Measurements from ENCODE around the gene SPPL2C. TPM values are rescaled to one million over a fixed set of nuclear protein-coding genes. Genes with fewer than 3 reads are reported as not detected.
"Not testable (repeated sequence)": the region's sequence is repeated elsewhere in the genome, so short reads cannot be mapped to it uniquely, and the experiment has no call there.

SPPL2C gene
- polyA plus RNA-seq, 3 donors from 2014 or later, result not detected

GRCh38 chr17:45862127-45862526, 17.4 kb downstream of the SPPL2C start:
- H3K27me3 Mint-ChIP-seq (ENCODE audit: low read depth in 3 of 3), result peaks cover 2 to 15% (median 7%) of the 10 kb centered on the region in 3 donors

DNA sequence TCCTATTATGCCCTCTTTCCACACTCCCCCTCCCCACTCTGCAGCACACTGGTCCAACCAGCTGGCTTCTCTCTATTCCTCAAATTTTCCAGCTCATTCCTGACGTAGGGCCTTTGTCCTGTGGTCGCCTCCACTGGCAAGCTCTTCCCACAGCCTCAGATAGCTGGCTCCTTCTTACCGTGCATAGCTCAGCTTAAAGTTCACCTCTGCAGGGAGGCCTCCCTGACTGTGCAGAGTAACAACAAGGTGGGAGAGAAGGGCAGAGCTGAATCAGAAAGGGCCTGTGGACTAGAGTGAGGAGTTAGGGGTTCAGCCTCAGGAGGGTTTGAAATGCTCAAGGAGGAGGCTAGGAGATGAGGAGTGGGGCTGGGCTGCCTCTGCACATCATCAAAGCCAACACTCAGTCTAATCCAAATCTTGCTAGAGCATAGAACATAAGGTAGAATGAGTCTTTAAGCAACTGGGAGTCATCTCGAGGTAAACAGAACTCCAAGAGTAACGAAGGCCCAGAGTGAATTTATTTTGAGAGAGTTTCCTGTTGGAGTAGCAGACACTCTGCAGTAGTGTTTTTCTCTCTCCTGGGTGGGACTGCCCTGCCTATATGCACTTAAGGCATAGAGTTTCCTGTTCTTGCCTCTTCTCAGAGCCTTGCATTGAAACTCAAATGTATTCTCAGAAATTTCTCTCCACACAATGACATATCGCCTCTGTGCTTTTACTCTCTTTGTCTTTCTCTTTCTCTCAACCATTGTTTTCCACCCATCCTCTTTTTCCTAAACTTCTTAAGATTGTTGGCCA, 19.4 kb downstream of the SPPL2C start:
- no peak overlapping the region for H3K27ac Mint-ChIP-seq
- peaks cover 0 to 12% (median 7%) of the 10 kb centered on the region in 3 donors for H3K27me3 Mint-ChIP-seq (ENCODE audit: low read depth in 3 of 3)
- no peak for DNase-seq
- no peaks in the 10 kb centered on the region for H3K36me3 Mint-ChIP-seq
- no peak overlapping the region for H3K4me3 Mint-ChIP-seq
- no peaks in the 10 kb centered on the region for H3K9me3 Mint-ChIP-seq
- no peaks in the 10 kb centered on the region for H3K4me1 Mint-ChIP-seq

More at GRCh38 chr17:45862127-45862526, 17.4 kb downstream of the SPPL2C start:
- not testable (repeated sequence) for DNase-seq, H3K36me3 Mint-ChIP-seq, H3K4me3 Mint-ChIP-seq, H3K4me1 Mint-ChIP-seq, H3K27ac Mint-ChIP-seq, H3K9me3 Mint-ChIP-seq

DNA sequence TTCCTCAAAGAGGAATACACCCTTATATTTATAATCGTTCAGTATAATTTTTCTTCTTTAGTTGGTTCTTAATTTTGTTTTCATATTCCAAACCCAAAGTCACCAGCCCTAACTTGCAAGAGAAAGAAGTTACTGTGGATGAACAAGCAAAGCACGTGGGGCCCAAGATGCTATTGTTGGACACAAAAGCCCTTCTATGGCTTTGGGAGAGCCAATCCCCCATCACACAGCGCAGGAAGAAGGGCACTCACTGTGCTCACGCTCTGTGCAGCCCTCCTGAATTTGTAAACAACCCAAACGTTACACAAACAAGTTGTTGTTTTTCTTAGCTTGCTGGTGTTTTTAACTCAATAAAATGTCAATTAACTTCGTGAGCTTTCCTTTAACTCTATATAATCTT, 22.5 kb downstream of the SPPL2C start:
- DNase-seq, result no peak
- H3K27ac Mint-ChIP-seq, result no peak overlapping the region
- H3K4me1 Mint-ChIP-seq, result no peaks in the 10 kb centered on the region
- no peaks in the 10 kb centered on the region for H3K36me3 Mint-ChIP-seq
- peaks cover 0 to 14% (median 4%) of the 10 kb centered on the region in 3 donors for H3K27me3 Mint-ChIP-seq (ENCODE audit: low read depth in 3 of 3)
- H3K9me3 Mint-ChIP-seq, result no peaks in the 10 kb centered on the region
- H3K4me3 Mint-ChIP-seq, result no peak overlapping the region

- no peak overlapping the region for H3K4me3 Mint-ChIP-seq
- no peaks in the 10 kb centered on the region for H3K4me1 Mint-ChIP-seq
- no peaks in the 10 kb centered on the region for H3K36me3 Mint-ChIP-seq
- peaks cover 1 to 12% (median 3%) of the 10 kb centered on the region in 3 donors for H3K27me3 Mint-ChIP-seq (ENCODE audit: low read depth in 3 of 3)
- DNase-seq, result no peak
- H3K9me3 Mint-ChIP-seq, result no peaks in the 10 kb centered on the region
- H3K27ac Mint-ChIP-seq, result no peak overlapping the region
Observed at GRCh38 chr17:45867702-45868101, 23.0 kb downstream of the SPPL2C start.

- H3K4me3 Mint-ChIP-seq, result no peak overlapping the region
- no peaks in the 10 kb centered on the region for H3K4me1 Mint-ChIP-seq
- peaks cover 1 to 6% (median 3%) of the 10 kb centered on the region in 3 donors for H3K27me3 Mint-ChIP-seq (ENCODE audit: low read depth in 3 of 3)
- no peak for DNase-seq
- H3K27ac Mint-ChIP-seq, result no peak overlapping the region
- no peaks in the 10 kb centered on the region for H3K9me3 Mint-ChIP-seq
- H3K36me3 Mint-ChIP-seq, result no peaks in the 10 kb centered on the region
Observed at GRCh38 chr17:45868276-45868675, 23.6 kb downstream of the SPPL2C start.

DNA sequence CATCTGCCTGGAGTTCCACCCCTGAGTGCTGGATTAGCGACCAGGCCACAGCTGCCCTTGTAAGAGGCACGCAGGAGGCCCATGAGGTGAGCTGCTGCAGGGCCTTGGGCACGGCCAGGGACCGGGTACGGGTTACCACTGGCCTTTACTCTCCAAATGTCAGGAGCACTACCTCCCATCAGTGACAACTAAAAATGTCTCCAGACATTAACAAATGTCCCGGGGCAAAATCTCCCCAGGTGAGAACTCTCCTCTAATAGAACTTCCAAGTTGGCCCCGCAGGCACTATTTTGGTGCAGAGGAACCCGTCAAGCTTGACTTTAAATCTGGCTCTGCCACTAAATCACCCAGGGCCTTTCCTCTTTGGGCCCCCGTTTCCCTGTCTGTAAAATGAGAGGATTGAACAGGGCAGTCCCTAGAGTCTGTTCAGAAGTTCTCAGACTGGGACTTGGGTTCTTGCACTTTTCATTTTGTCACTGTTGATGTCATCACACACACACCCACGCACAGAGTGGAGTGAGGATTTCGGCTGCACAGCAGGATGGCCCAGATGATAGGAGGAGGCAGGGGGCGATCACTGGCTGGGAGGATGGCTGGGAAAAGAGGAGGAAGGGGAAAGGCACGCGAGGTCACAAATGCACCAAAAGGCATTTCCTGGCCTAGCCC, 25.1 kb downstream of the SPPL2C start:
- Mint-ChIP-seq H3K27me3 (ENCODE audit: low read depth in 3 of 3) (peaks cover 0 to 6% (median 1%) of the 10 kb centered on the region in 3 donors), H3K9me3 (no peaks in the 10 kb centered on the region), H3K36me3 (no peaks in the 10 kb centered on the region), H3K4me3 (no peak overlapping the region), H3K27ac (no peak overlapping the region), H3K4me1 (no peaks in the 10 kb centered on the region)
- DNase-seq, result no peak

DNA sequence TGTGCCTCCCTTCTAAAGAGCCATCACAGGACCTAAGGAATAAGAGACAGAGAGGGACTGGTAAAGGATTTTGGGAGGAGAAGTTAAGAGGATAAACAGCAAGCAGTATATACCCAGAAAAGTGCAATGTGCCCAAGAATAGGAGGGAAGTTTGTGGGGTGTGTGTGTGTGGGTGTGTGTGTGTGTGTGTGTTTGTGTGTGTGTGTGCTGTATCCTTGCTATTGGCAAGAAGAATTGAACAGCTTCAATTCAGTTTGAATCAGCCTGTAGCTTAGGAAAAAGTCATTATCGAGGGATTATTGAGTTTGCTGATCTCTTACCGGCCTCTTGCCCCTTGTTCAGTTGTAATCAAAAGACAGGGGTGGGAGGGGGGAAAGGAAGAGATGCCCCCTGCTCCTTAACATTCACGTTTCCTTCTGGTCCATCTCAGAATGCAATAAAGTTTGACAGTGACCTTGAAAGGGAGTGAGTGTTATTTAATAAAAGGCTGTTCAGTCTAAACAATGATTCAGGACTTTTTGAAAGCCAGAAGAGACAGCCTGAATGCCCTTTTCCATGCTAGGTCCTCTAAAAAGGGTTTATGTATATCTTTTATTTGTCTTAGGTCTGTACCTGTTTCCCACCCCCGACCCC, 25.8 kb downstream of the SPPL2C start:
- no peak overlapping the region for H3K27ac Mint-ChIP-seq
- DNase-seq, result no peak
- H3K27me3 Mint-ChIP-seq (ENCODE audit: low read depth in 3 of 3), result peaks cover 0 to 6% (median 1%) of the 10 kb centered on the region in 3 donors
- H3K9me3 Mint-ChIP-seq, result no peaks in the 10 kb centered on the region
- no peaks in the 10 kb centered on the region for H3K4me1 Mint-ChIP-seq
- H3K36me3 Mint-ChIP-seq, result no peaks in the 10 kb centered on the region
- no peak overlapping the region for H3K4me3 Mint-ChIP-seq

DNA sequence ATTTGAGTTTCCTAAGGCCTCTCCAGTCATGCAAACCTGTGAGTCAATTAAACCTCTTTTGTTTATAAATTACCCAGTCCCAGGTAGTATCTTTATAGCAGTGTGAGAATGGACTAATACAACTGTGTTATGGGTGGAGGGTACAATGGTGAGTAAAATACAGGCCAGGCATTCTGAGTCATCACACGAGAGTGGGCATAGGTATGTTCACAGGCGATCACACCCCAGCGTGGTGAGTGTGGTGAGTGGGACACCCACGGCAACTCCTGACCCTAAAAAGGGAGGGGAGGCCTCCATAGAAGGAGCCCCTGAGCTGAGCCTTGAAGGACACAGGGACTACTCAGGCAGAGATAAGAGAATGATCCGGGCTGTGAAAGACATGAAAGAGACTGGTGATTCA, 27.0 kb downstream of the SPPL2C start:
- H3K4me3 Mint-ChIP-seq, result no peak overlapping the region
- H3K27ac Mint-ChIP-seq, result no peak overlapping the region
- H3K27me3 Mint-ChIP-seq (ENCODE audit: low read depth in 3 of 3), result peaks cover 0 to 9% (median 1%) of the 10 kb centered on the region in 3 donors
- H3K4me1 Mint-ChIP-seq, result no peaks in the 10 kb centered on the region
- H3K36me3 Mint-ChIP-seq, result no peaks in the 10 kb centered on the region
- DNase-seq, result no peak
- no peaks in the 10 kb centered on the region for H3K9me3 Mint-ChIP-seq

DNA sequence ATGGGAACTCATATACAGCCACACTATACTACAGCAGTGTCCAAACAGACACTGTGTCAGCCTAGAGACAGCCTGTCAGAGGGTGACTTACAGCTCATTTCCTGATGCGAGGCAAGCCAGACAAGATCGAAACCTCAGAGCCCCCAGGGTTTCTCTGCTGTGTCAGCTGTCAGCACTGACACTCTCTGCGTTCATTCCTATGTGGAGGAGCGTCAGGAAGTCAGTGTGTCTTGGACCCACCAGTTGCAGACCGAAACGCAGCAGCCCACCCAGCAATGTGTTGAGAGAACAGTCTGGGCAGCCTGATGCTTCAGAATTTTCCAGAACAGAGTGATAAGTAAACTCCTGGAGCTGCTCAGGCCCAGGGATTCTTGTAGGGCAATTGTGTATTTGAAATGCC, 29.0 kb downstream of the SPPL2C start:
- Mint-ChIP-seq H3K27ac (no peak overlapping the region), H3K9me3 (peaks cover 0 to 1% (median 0%) of the 10 kb centered on the region in 6 donors), H3K27me3 (ENCODE audit: low read depth in 3 of 3) (peaks cover 0 to 9% (median 1%) of the 10 kb centered on the region in 3 donors), H3K4me1 (no peaks in the 10 kb centered on the region), H3K4me3 (no peak overlapping the region), H3K36me3 (no peaks in the 10 kb centered on the region)
- DNase-seq, result no peak

- Mint-ChIP-seq H3K27ac (no peak overlapping the region), H3K27me3 (ENCODE audit: low read depth in 3 of 3) (peaks cover 0 to 9% (median 1%) of the 10 kb centered on the region in 3 donors), H3K4me3 (no peak overlapping the region), H3K9me3 (peaks cover 0 to 1% (median 0%) of the 10 kb centered on the region in 6 donors), H3K36me3 (no peaks in the 10 kb centered on the region), H3K4me1 (no peaks in the 10 kb centered on the region)
- no peak for DNase-seq
Observed at GRCh38 chr17:45874151-45874550, 29.5 kb downstream of the SPPL2C start.

GRCh38 chr17:45876539-45876938, 31.9 kb downstream of the SPPL2C start:
- DNase-seq, result no peak
- Mint-ChIP-seq H3K9me3 (peaks cover 0 to 1% (median 0%) of the 10 kb centered on the region in 6 donors), H3K27ac (no peak overlapping the region), H3K36me3 (no peaks in the 10 kb centered on the region), H3K4me3 (no peak overlapping the region), H3K4me1 (no peaks in the 10 kb centered on the region), H3K27me3 (ENCODE audit: low read depth in 3 of 3) (peaks cover 0 to 7% (median 1%) of the 10 kb centered on the region in 3 donors)

GRCh38 chr17:45877467-45877866, 32.8 kb downstream of the SPPL2C start:
- Mint-ChIP-seq H3K9me3 (peaks cover 0 to 1% (median 0%) of the 10 kb centered on the region in 6 donors), H3K27ac (no peak overlapping the region), H3K27me3 (ENCODE audit: low read depth in 3 of 3) (peaks cover 0 to 8% (median 0%) of the 10 kb centered on the region in 3 donors), H3K4me3 (no peak overlapping the region), H3K36me3 (no peaks in the 10 kb centered on the region), H3K4me1 (peaks cover 0 to 2% of the 10 kb centered on the region in 2 donors)
- DNase-seq, result no peak

DNA sequence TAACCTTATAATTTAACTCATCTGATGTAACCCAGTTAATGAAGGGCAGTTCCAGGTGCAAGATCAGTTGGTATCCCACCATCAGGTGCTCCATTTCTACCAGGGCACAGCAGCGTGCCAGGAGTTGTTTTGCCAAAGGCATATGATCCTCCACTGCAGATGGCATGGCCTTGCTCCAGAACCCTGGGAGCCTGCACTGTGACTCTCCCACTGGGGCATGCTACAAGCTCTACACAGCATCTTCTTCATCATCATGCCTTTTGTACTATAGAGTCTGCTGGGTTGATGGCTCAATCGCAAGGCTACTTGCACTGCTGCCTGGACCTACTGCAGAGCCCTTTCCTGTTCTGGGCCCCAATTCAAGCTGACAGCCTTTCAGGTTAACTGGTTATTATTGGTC, 38.4 kb downstream of the SPPL2C start:
- Mint-ChIP-seq H3K36me3 (peaks cover 0 to 3% (median 0%) of the 10 kb centered on the region in 3 donors), H3K9me3 (peaks cover 0 to 11% (median under 1%) of the 10 kb centered on the region in 6 donors), H3K4me3 (no peak overlapping the region), H3K4me1 (peaks cover 2 to 6% of the 10 kb centered on the region in 2 donors), H3K27me3 (ENCODE audit: low read depth in 3 of 3) (peaks cover 0 to 3% (median 2%) of the 10 kb centered on the region in 3 donors), H3K27ac (no peak overlapping the region)
- no peak for DNase-seq

- H3K27me3 Mint-ChIP-seq (ENCODE audit: low read depth in 3 of 3), result peaks cover 2 to 7% (median 2%) of the 10 kb centered on the region in 3 donors
- no peak overlapping the region for H3K4me3 Mint-ChIP-seq
- H3K4me1 Mint-ChIP-seq, result peaks cover 2 to 6% of the 10 kb centered on the region in 2 donors
- no peak for DNase-seq
- H3K36me3 Mint-ChIP-seq, result peaks cover 0 to 3% (median 0%) of the 10 kb centered on the region in 3 donors
- H3K9me3 Mint-ChIP-seq, result peaks cover 0 to 11% (median under 1%) of the 10 kb centered on the region in 6 donors
- no peak overlapping the region for H3K27ac Mint-ChIP-seq
Observed at GRCh38 chr17:45886852-45887251, 42.2 kb downstream of the SPPL2C start.
